Prostate gland (tissue), 2 donors: ENCODE measurements around the gene GCH1. TPM values are rescaled to one million over a fixed set of nuclear protein-coding genes. Genes with fewer than 3 reads are reported as not detected.

Source experiments
- DNase-seq: peaks from one replicate; pipeline ENCODE4 v3.0.0-alpha.2; 2019; ENCODE audit warnings: low spot score
- H3K27ac ChIP-seq, 2 donors: fragments of 200-600 bp; sonication (generic); 2 replicates each; pipeline ENCODE4 v1.5.1; 2017 to 2019
- H3K27me3 ChIP-seq: fragments of 200-600 bp; sonication (generic); replicated peaks from 2 replicates; pipeline ENCODE4 v1.5.1; 2019; ENCODE audit not compliant: insufficient read depth
- H3K36me3 ChIP-seq, 2 donors: fragments of 200-600 bp; sonication (generic); 1 replicate in 1 of 2; 2 replicates in 1 of 2; pipeline versions ENCODE4 v1.5.1 to v1.8.1; 2017 to 2019
- H3K4me1 ChIP-seq: fragments of 200-600 bp; sonication (generic); replicated peaks from 2 replicates; pipeline ENCODE4 v1.5.1; 2019
- H3K4me3 ChIP-seq, 2 donors: fragments of 200-600 bp; sonication (generic); 2 replicates each; pipeline ENCODE4 v1.5.1; 2017 to 2019
- H3K9me3 ChIP-seq: fragments of 200-600 bp; sonication (generic); 2 replicates; pipeline ENCODE4 v1.5.1; 2017
- POLR2A ChIP-seq: fragments of 450-650 bp; IDR thresholded peaks from one replicate; pipeline ENCODE4 v1.6.1; 2016; ENCODE audit warnings: antibody characterized with exemption, mild to moderate bottlenecking
- POLR2AphosphoS5 ChIP-seq: sonication (generic); formaldehyde crosslinking; IDR thresholded peaks from one replicate; pipeline ENCODE4 v1.6.1; 2017; ENCODE audit warnings: antibody characterized with exemption
- WGBS: methylation state at CpG from one replicate; pipeline ENCODE4 v1.1.5; 2018; 5-methylcytosine and 5-hydroxymethylcytosine counted together
- intact Hi-C: fragments of 100-400 bp; cut with DNase I; formaldehyde crosslinking; loops from one replicate; pipeline ENCODE4 v1.14.2; 2022
- total RNA-seq, 2 donors: library from RNA; depleted of rRNA; stranded (reverse); fragments of >200 nt; gene quantifications; one replicate each; pipeline ENCODE4 v1.1.0, GENCODE V29; 2016
- TF ChIP-seq, protein P1 (sequence below), 4 experiments: fragments of 200-600 bp in 2 of 4; fragments of 450-650 bp in 2 of 4; sonication (generic) in 2 of 4; IDR thresholded peaks; 1 replicate in 3 of 4; 2 replicates in 1 of 4; pipeline ENCODE4 v1.5.1; 2016 to 2019; ENCODE audit warnings: antibody characterized with exemption in 4 of 4, mild to moderate bottlenecking in 2 of 4, moderate library complexity in 2 of 4

GCH1 gene
- total RNA-seq, 2 donors from 2014 or later, result 4.9 to 19.4 TPM

- TF ChIP-seq POLR2AphosphoS5 (no peak), POLR2A (no peak)
- TF ChIP-seq, protein P1, sequence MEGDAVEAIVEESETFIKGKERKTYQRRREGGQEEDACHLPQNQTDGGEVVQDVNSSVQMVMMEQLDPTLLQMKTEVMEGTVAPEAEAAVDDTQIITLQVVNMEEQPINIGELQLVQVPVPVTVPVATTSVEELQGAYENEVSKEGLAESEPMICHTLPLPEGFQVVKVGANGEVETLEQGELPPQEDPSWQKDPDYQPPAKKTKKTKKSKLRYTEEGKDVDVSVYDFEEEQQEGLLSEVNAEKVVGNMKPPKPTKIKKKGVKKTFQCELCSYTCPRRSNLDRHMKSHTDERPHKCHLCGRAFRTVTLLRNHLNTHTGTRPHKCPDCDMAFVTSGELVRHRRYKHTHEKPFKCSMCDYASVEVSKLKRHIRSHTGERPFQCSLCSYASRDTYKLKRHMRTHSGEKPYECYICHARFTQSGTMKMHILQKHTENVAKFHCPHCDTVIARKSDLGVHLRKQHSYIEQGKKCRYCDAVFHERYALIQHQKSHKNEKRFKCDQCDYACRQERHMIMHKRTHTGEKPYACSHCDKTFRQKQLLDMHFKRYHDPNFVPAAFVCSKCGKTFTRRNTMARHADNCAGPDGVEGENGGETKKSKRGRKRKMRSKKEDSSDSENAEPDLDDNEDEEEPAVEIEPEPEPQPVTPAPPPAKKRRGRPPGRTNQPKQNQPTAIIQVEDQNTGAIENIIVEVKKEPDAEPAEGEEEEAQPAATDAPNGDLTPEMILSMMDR (IDR thresholded peaks at IDR 0.05), result no peak
- Histone ChIP-seq H3K4me3 (no peak overlapping the region), H3K4me1 (no peaks in the 10 kb centered on the region), H3K27me3 (no peaks in the 10 kb centered on the region), H3K9me3 (no peaks in the 10 kb centered on the region), H3K27ac (no peak overlapping the region), H3K36me3 (no peaks in the 10 kb centered on the region)
- WGBS, result 64% methylated on average over 2 of the region's 2 CpGs
- intact Hi-C loops, result no loop called here
- no peak for DNase-seq
Observed at GRCh38 chr14:54813081-54813480, 89.5 kb downstream of the GCH1 start.

DNA sequence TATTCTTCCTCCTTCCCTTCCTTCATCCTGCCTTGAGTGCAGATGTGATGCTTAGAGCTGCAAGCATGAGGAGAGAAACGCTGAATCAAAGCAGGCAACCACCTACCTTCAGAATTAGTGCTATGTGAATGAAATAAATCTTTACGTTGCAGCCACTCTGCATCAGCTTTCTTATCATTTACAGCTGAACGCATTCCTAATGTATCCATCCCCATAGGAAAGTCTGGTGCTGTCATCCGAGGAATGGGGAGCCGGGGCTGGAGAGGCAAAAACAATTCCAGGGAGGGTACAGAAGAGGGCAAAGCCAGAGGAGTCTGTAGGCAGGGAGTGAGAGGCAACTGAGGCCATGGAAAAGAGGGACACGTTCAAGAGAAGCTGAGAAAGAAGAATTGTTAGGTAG lies 90.0 kb downstream of the GCH1 start:
- Histone ChIP-seq H3K9me3 (no peaks in the 10 kb centered on the region), H3K4me3 (no peak overlapping the region), H3K4me1 (no peaks in the 10 kb centered on the region), H3K36me3 (no peaks in the 10 kb centered on the region), H3K27me3 (no peaks in the 10 kb centered on the region), H3K27ac (no peak overlapping the region)
- intact Hi-C loops, result no loop called here
- no peak for DNase-seq
- WGBS, result 80% methylated on average over 6 of the region's 6 CpGs
- TF ChIP-seq, protein P1 (IDR thresholded peaks at IDR 0.05), result no peak
- TF ChIP-seq POLR2A, result no peak
- no peak for TF ChIP-seq POLR2AphosphoS5

GRCh38 chr14:54809767-54810166 lies 92.9 kb downstream of the GCH1 start:
- H3K4me1 ChIP-seq, result no peaks in the 10 kb centered on the region
- DNase-seq, result no peak
- H3K36me3 ChIP-seq, result no peaks in the 10 kb centered on the region
- H3K27me3 ChIP-seq, result no peaks in the 10 kb centered on the region
- intact Hi-C loops, result no loop called here
- no peak for TF ChIP-seq POLR2AphosphoS5
- no peaks in the 10 kb centered on the region for H3K9me3 ChIP-seq
- WGBS, result 89% methylated on average over 8 of the region's 8 CpGs
- H3K4me3 ChIP-seq, result no peak overlapping the region
- H3K27ac ChIP-seq, result no peak overlapping the region

DNA sequence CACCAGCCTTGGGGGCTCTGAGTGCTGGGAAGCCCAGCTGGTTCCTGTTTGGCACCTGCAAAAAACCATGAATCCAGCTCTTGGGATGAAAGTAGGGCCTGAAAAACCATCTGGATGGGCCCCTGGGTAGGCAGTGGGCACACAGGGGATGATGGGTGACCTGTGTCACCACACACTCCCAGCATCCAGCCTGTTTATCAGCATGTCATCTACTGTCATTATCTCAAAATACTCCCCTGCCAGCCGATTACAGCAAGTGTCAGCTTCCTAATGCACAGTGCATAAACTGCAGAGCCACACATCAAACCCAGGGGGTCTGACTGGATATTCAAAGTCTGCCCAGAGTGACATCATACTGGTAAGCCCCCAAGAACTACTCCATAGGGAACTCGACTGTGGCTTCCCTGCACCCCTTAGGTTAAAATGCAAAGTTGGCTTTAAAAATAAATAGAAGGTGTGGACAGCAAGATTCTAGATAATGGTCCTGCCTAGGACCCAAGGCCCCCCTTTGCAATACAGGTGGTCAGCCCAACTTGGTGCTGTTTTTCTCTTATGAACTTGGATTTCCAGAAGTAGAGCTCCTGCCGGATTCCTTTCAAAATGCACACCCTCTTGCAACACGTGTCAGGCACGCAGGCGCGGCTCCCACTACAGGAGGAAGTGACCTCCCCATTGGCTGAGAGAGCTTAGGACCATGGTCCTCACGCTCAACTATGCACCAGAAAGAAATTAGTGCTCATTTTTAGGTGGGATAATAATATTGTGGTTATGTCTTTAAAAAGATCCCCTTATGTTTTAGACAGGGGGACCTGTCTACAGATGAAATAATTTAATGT lies 94.1 kb downstream of the GCH1 start:
- TF ChIP-seq, protein P1 (IDR thresholded peaks at IDR 0.05), result no peak
- no peak for TF ChIP-seq POLR2AphosphoS5
- no peak for TF ChIP-seq POLR2A
- Histone ChIP-seq H3K4me1 (no peaks in the 10 kb centered on the region), H3K36me3 (no peaks in the 10 kb centered on the region), H3K9me3 (no peaks in the 10 kb centered on the region), H3K4me3 (no peak overlapping the region), H3K27ac (no peak overlapping the region), H3K27me3 (no peaks in the 10 kb centered on the region)
- intact Hi-C loops, result no loop called here
- DNase-seq, result no peak
- WGBS, result 75% methylated on average over 8 of the region's 8 CpGs

GRCh38 chr14:54807881-54808280 lies 94.7 kb downstream of the GCH1 start:
- no peak for DNase-seq
- Histone ChIP-seq H3K27ac (no peak overlapping the region), H3K9me3 (no peaks in the 10 kb centered on the region), H3K27me3 (no peaks in the 10 kb centered on the region), H3K4me3 (no peak overlapping the region), H3K4me1 (no peaks in the 10 kb centered on the region), H3K36me3 (no peaks in the 10 kb centered on the region)
- TF ChIP-seq POLR2A (no peak), POLR2AphosphoS5 (no peak)
- WGBS, result 89% methylated on average over 7 of the region's 7 CpGs
- intact Hi-C loops, result no loop called here

DNA sequence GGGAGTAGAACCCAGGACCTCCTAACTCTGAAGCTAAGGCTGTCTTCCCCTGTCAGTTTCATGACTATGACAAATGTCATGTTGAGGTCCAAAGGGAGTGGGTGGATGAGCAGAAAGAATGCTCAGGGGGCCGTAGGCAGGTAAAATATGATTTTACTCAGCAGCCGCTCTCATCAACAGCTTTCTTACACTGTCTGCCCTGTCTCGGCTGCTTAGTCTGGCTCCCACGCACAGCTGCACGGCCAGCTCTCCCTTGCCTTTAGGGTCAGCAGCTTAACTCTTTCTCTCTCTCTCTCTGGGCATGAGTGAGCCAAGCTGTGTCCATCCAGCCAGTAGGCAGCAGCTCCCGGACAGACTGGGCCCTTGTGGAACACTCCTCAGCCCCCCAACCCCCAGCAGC lies 95.2 kb downstream of the GCH1 start:
- no peak for DNase-seq
- TF ChIP-seq POLR2AphosphoS5 (no peak), POLR2A (no peak)
- TF ChIP-seq, protein P1 (IDR thresholded peaks at IDR 0.05), result no peak
- Histone ChIP-seq H3K27ac (no peak overlapping the region), H3K36me3 (no peaks in the 10 kb centered on the region), H3K9me3 (no peaks in the 10 kb centered on the region), H3K4me3 (no peak overlapping the region), H3K4me1 (no peaks in the 10 kb centered on the region), H3K27me3 (no peaks in the 10 kb centered on the region)
- WGBS, result 77% methylated on average over 6 of the region's 6 CpGs
- intact Hi-C loops, result no loop called here
